OCI-LY3 (cell line): ENCODE measurements around the gene MACROD2.

ENCODE experiments used
- H2AFZ ChIP-seq: fragments of 200-600, 300-600 bp; shearing (Covaris generic); 2 replicates; pipeline ENCODE4 v1.6.0; 2014; ENCODE audit warnings: antibody characterized with exemption, low read depth, low read length
- H3K27ac ChIP-seq: fragments of 200-600, 300-600 bp; sonication (generic); 2 replicates; pipeline ENCODE4 v1.5.1; 2014; ENCODE audit warnings: mild to moderate bottlenecking, low read length, moderate library complexity, mixed read lengths
- H3K27me3 ChIP-seq: fragments of 200-600, 300-600 bp; sonication (generic); 2 replicates; pipeline ENCODE4 v1.6.1; 2014; ENCODE audit warnings: low read depth, low read length, mixed read lengths
- H3K36me3 ChIP-seq: fragments of 200-600, 300-600 bp; sonication (generic); replicated peaks from 2 replicates; pipeline ENCODE3; 2014; ENCODE audit warnings: low read depth, low read length, mixed read lengths
- H3K4me1 ChIP-seq: fragments of 300-600, 200-600 bp; sonication (generic); 2 replicates; pipeline ENCODE4 v1.6.1; 2014; ENCODE audit warnings: low read length, mixed read lengths
- H3K4me2 ChIP-seq: fragments of 200-600, 300-600 bp; sonication (generic); 2 replicates; pipeline ENCODE4 v1.6.1; 2014; ENCODE audit warnings: low read length, mixed read lengths
- H3K4me3 ChIP-seq: fragments of 300-600, 200-600 bp; sonication (generic); 2 replicates; pipeline ENCODE4 v1.5.1; 2014; ENCODE audit warnings: antibody characterized with exemption, mild to moderate bottlenecking, low read length, moderate library complexity
- H3K79me2 ChIP-seq: fragments of 300-600, 200-600 bp; shearing (Covaris generic); 2 replicates; pipeline ENCODE4 v1.6.1; 2014; ENCODE audit warnings: mild to moderate bottlenecking, low read length, mixed read lengths
- H3K9ac ChIP-seq: fragments of 300-600, 200-600 bp; shearing (Covaris generic); 2 replicates; pipeline ENCODE4 v1.6.0; 2014; ENCODE audit warnings: mild to moderate bottlenecking, low read length, moderate library complexity
- H3K9me3 ChIP-seq: fragments of 200-600, 300-600 bp; shearing (Covaris generic); 2 replicates; pipeline ENCODE4 v1.6.1; 2014; ENCODE audit warnings: low read length, mixed read lengths; ENCODE audit not compliant: insufficient read depth
- H4K20me1 ChIP-seq: fragments of 200-600, 300-600 bp; sonication (generic); 2 replicates; pipeline ENCODE4 v1.6.1; 2016; ENCODE audit warnings: low read length, mixed read lengths; ENCODE audit not compliant: insufficient read depth
- CTCF ChIP-seq: fragments of 200-600, 300-600 bp; sonication (generic); IDR thresholded peaks from 2 replicates; pipeline ENCODE4 v1.5.1; 2014; ENCODE audit warnings: antibody characterized with exemption, low read length, low read depth
- EZH2phosphoT487 ChIP-seq: fragments of 200-600 bp; shearing (Covaris generic); IDR thresholded peaks from 2 replicates; pipeline ENCODE4 v1.6.1; 2018; ENCODE audit warnings: antibody characterized with exemption, mixed run types, low read depth

MACROD2 gene

DNA sequence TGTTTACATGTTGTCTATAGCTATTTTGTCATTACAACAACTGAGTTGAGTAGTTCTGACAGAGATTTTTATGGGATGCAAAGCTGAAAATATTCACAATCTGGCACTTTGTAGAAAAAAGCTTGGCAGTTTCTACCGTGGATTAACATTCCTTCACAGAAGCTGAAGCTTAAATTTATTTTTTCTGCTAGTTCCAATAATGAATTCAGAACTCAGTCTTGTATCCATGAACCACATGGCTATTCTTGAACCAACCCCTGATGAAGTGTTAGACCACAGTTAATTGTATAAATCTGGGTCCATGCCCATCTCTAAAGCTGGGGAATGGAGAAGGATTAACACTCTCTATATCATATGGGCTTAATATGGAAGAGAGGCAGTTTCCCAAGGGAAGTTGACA, 1085.9 kb downstream of the MACROD2 start:
- Histone ChIP-seq H3K79me2 (no peaks in the 10 kb centered on the region), H3K4me3 (no peak overlapping the region), H3K27me3 (no peaks in the 10 kb centered on the region), H4K20me1 (no peaks in the 10 kb centered on the region), H3K9me3 (no peaks in the 10 kb centered on the region), H2AFZ (no peak overlapping the region), H3K9ac (no peak overlapping the region), H3K4me2 (no peak overlapping the region), H3K4me1 (no peaks in the 10 kb centered on the region), H3K27ac (no peak overlapping the region), H3K36me3 (no peaks in the 10 kb centered on the region)
- TF ChIP-seq CTCF = no peak

DNA sequence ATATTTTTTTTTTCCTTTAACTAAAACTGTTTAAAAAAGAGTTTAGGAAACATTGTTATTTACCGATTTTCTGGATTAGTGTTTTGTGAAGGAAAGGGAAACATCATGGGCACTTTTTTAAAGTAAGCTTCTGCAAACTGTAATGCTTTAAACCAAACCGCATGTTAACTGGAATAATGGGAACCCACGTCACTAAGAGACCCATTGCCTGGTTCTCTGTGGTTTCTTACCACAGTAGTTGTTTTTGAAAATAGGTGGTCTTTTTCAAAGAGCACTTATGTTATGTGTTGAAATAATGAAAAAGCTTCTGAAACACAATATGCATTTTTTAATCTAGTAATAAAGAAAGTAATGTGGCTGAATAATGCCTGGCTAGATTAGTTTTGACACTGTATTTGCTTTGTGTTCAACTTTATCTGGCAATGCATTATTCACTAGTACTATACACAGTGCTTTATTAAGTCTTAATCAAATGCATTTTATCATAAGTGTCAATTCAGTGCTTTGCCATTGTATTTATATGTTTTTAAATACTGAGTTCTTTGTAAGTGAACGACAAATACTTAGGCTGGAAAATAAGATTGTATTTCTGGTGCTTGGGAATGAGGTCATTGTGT, 1096.2 kb downstream of the MACROD2 start:
- no peak overlapping the region for H3K4me3 ChIP-seq
- TF ChIP-seq EZH2phosphoT487 (no peak), CTCF (no peak)
- no peak overlapping the region for H2AFZ ChIP-seq
- no peak overlapping the region for H3K4me2 ChIP-seq
- no peak overlapping the region for H3K27ac ChIP-seq
- no peaks in the 10 kb centered on the region for H3K27me3 ChIP-seq
- no peaks in the 10 kb centered on the region for H3K36me3 ChIP-seq
- H3K9ac ChIP-seq = no peak overlapping the region
- H4K20me1 ChIP-seq = no peaks in the 10 kb centered on the region
- H3K9me3 ChIP-seq = no peaks in the 10 kb centered on the region
- no peaks in the 10 kb centered on the region for H3K79me2 ChIP-seq
- peaks cover 9% of the 10 kb centered on the region for H3K4me1 ChIP-seq

DNA sequence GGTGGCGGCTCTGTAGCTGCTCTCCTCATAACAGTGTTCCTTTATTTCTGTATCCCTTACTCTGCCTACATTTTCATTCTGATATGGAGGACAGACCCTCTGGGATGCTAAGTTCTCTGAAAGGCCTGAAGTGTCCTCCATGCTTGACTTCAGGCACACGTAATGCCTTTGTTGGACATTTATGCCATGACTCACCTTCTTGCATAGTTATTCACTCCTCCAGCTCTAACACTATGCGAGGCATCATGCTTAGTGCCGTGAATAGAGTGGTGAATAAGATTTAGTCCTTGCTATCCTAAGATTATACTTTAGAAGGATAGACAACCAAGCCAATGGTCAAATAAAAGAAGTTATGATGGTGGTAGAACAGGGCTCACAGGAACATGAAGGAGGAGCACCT, 1103.0 kb downstream of the MACROD2 start:
- TF ChIP-seq EZH2phosphoT487 (no peak), CTCF (no peak)
- Histone ChIP-seq H3K79me2 (no peaks in the 10 kb centered on the region), H3K27ac (no peak overlapping the region), H2AFZ (no peak overlapping the region), H3K4me2 (no peak overlapping the region), H3K4me1 (peaks cover 16% of the 10 kb centered on the region), H3K4me3 (no peak overlapping the region), H4K20me1 (no peaks in the 10 kb centered on the region), H3K36me3 (no peaks in the 10 kb centered on the region), H3K9ac (no peak overlapping the region), H3K9me3 (0 out of 2 replicates have a peak, but pooled peaks cover 5% of the 10 kb centered on the region), H3K27me3 (no peaks in the 10 kb centered on the region)

DNA sequence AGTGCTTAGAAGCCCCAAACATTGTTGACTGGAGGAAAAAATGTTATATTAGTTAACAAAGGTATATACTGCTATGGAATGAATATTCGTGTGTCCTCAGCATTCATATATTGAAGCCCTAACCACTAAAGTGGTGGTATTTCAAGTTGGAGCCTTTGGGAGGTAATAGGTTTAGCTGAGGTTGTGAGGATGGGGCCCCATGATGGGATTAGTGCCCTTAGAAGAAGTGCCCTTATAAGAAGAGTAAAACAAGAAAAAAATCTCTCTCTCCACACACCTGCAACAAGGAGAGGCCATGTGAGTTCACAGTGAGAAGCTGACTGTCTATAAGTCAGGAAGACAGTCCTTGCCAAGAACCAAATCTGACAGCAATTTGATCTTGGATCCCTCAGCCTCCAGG, 1103.8 kb downstream of the MACROD2 start:
- no peaks in the 10 kb centered on the region for H4K20me1 ChIP-seq
- no peak overlapping the region for H3K27ac ChIP-seq
- H2AFZ ChIP-seq = no peak overlapping the region
- H3K9ac ChIP-seq = no peak overlapping the region
- 0 out of 2 replicates have a peak, but pooled peaks cover 5% of the 10 kb centered on the region for H3K9me3 ChIP-seq
- peaks cover 16% of the 10 kb centered on the region for H3K4me1 ChIP-seq
- H3K36me3 ChIP-seq = no peaks in the 10 kb centered on the region
- TF ChIP-seq CTCF = no peak
- no peak for TF ChIP-seq EZH2phosphoT487
- H3K27me3 ChIP-seq = no peaks in the 10 kb centered on the region
- H3K4me2 ChIP-seq = no peak overlapping the region
- H3K4me3 ChIP-seq = no peak overlapping the region
- H3K79me2 ChIP-seq = no peaks in the 10 kb centered on the region
